Large intestine (tissue), 3 donors: ENCODE measurements around the gene ABLIM2. TPM values are rescaled to one million over a fixed set of nuclear protein-coding genes. Genes with fewer than 3 reads are reported as not detected.

Experiments
- DNase-seq, 2 donors: peaks; one replicate each; pipeline versions ENCODE4 v3.0.0 to v3.0.0-alpha.2; 2013
- H3K27ac ChIP-seq: one replicate; pipeline ENCODE4 v1.5.1; 2013; ENCODE audit warnings: low read length
- H3K27me3 ChIP-seq: 2 replicates; pipeline ENCODE4 v1.6.1; 2013; ENCODE audit warnings: low read length; ENCODE audit not compliant: control insufficient read depth, insufficient read depth
- H3K36me3 ChIP-seq: 2 replicates; pipeline ENCODE4 v1.6.1; 2013; ENCODE audit warnings: low read length; ENCODE audit not compliant: control insufficient read depth, insufficient read depth
- H3K4me1 ChIP-seq: one replicate; pipeline ENCODE4 v1.6.1; 2013; ENCODE audit warnings: low read length; ENCODE audit not compliant: control insufficient read depth, insufficient read depth
- H3K4me3 ChIP-seq: one replicate; pipeline ENCODE4 v1.5.1; 2013; ENCODE audit warnings: low read length
- H3K9me3 ChIP-seq: one replicate; pipeline ENCODE4 v1.6.1; 2013; ENCODE audit warnings: mild to moderate bottlenecking, low read depth, low read length, moderate library complexity; ENCODE audit not compliant: control insufficient read depth
- WGBS: methylation state at CpG from one replicate; pipeline ENCODE4 v1.1.5; 2013; ENCODE audit warnings: low lambda C conversion rate; ENCODE audit not compliant: insufficient coverage; 5-methylcytosine and 5-hydroxymethylcytosine counted together
- polyA plus RNA-seq: library from polyadenylated mRNA; unstranded; fragments of 120-200 nt; gene quantifications from one replicate; pipeline ENCODE4 v1.2.1, GENCODE V29; 2013

Gene ABLIM2
- polyA plus RNA-seq, 1 donor = 5.9 TPM

DNA sequence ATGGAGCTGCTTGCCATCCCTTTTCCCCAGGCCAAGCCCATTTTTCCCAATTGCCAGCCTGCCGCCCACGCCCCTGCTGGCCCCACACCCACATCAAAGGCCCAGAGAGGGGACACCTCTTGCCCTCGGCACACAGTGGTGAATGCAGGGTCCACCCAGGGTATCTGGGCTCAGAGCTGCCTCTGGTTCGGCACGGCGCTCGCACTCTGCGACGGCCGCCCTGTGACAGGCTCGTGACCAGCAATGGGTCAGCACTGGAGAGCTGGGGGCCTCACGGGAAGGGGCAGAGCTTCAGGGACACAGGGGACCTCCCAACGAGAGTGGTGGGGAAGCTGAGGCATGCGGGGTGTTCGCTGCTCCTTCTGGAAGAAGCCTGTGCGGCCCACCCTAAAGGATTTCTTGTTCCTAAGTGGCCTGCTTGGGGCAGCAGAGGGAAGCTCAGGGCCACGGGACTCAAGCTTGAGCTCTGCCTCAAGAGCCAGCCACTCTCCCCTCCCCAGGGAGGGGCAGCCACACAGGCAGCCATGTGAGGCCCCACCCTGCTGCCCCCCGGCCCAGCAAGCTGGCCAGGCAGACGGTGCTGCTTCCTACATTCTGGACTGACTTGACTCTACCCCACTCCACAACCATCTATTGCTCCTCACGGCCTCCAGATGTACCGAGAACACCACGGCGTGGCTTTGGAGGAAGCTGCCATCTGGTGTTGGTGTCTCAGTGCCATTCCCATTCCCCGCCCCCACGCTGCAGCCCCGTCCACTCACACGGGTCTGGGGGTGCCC, 73.7 kb downstream of the ABLIM2 start:
- no peaks in the 10 kb centered on the region for H3K4me1 ChIP-seq
- WGBS = no CpG with 5 or more reads among the region's 27 CpGs

DNA sequence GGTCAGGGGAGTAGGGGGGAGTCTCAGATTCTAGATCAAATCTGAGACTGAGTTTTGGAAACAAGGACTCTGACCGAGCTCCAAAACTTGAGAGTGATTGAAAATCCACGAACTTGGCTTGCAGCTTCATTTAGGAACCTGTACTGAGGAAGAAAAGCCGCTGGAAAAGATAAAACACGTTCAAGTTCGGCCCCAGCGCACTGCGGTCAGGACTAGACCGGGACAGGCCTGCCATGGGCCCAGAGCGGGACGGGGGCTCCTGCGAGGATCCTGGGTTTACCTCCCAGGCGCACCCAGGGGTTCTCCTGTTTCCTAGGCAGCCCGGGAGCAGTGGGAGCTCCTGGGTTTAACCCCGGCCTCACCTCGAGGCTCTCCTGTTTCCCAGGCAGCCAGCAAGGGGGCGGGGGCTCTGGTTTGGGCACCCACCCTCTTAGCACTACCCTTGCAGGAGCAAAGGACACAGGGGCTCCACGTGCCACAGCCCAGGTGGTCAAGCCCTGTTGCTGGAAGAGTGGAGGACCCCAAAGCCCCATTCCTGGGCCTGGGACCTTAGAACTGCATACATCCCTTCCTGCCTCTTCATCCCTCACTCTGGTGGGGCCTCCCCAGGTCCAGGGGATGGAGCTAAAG, 74.5 kb downstream of the ABLIM2 start:
- 90% methylated on average over 2 of the region's 17 CpGs for WGBS
- H3K36me3 ChIP-seq = no peaks in the 10 kb centered on the region
- H3K27ac ChIP-seq = no peak overlapping the region
- no peaks in the 10 kb centered on the region for H3K4me1 ChIP-seq
- H3K27me3 ChIP-seq = no peaks in the 10 kb centered on the region
- H3K9me3 ChIP-seq = no peaks in the 10 kb centered on the region
- DNase-seq = no peak
- no peak overlapping the region for H3K4me3 ChIP-seq

More for the DNA sequence above, 73.7 kb downstream of the ABLIM2 start:
- no peak for DNase-seq
- no peaks in the 10 kb centered on the region for H3K36me3 ChIP-seq
- no peaks in the 10 kb centered on the region for H3K9me3 ChIP-seq
- no peak overlapping the region for H3K4me3 ChIP-seq
- no peak overlapping the region for H3K27ac ChIP-seq
- H3K27me3 ChIP-seq = no peaks in the 10 kb centered on the region

DNA sequence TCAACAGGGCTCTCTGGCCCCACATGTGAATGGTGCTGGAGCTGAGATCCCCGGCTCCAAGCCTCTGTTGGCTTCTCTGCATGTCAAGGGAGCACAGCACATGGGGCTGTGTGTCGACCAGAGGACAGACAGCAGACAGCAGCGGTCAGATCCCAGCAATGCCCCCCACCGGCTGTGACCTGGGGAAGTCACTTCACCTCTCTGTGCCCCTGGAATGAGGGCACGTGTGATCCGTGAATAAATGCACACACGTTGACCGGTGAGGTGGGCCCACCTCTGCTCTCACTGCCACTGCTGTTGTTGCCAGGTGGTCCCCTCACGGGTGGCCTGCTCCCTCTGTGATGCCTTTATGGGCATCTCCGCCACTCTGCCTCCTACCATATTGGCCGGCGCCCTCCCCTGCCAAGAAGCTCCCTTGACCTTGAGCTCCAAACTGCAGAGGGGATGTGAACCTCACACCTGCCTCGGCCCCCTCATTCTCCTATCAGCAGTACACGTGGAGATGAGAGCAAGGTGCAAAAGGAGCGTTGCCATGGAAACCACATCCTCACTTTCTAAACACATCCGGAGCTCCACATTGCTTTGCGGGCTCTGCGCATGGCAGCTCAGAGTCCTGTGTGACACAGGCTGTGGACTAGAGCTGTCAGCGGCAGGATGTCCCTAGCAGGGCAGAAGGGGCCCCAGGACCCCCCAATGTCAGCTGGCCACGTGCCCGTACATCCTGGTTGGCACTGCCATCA, 75.4 kb downstream of the ABLIM2 start:
- no CpG with 5 or more reads among the region's 21 CpGs for WGBS

DNA sequence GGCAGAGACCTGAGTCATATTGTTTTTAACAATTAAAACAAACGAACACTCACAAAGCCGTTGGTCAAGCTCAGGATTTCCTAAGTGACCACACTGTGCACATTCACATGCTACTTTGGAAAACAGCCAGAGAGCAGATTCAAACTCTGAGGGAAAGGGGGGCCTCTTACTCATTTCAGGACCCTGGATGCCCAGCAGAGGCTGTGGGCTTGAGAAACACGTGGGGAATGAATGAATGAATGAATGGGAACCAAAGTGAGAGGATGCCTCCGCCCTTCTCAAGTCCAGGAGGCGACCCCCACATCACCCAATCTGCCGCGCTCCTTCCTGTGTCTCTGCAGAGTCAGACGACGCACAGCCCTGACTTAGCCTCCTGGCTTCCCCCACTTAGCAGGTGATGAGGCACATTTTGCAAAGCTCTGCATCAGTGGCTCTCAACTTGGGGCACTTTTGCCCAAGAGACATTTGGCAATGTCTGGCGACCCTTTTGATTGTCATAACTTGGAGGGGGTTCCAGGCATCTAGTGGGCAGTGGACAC, 76.0 kb downstream of the ABLIM2 start:
- Histone ChIP-seq H3K36me3 (no peaks in the 10 kb centered on the region), H3K4me1 (no peaks in the 10 kb centered on the region), H3K9me3 (no peaks in the 10 kb centered on the region), H3K27ac (no peak overlapping the region), H3K27me3 (peaks cover 2% of the 10 kb centered on the region), H3K4me3 (no peak overlapping the region)
- WGBS = 60% methylated on average over 1 of the region's 10 CpGs
- no peak for DNase-seq

More for the DNA sequence above, 75.4 kb downstream of the ABLIM2 start:
- H3K27me3 ChIP-seq = peaks cover 2% of the 10 kb centered on the region
- H3K9me3 ChIP-seq = no peaks in the 10 kb centered on the region
- no peaks in the 10 kb centered on the region for H3K4me1 ChIP-seq
- H3K27ac ChIP-seq = no peak overlapping the region
- DNase-seq = no peak
- no peaks in the 10 kb centered on the region for H3K36me3 ChIP-seq
- no peak overlapping the region for H3K4me3 ChIP-seq

DNA sequence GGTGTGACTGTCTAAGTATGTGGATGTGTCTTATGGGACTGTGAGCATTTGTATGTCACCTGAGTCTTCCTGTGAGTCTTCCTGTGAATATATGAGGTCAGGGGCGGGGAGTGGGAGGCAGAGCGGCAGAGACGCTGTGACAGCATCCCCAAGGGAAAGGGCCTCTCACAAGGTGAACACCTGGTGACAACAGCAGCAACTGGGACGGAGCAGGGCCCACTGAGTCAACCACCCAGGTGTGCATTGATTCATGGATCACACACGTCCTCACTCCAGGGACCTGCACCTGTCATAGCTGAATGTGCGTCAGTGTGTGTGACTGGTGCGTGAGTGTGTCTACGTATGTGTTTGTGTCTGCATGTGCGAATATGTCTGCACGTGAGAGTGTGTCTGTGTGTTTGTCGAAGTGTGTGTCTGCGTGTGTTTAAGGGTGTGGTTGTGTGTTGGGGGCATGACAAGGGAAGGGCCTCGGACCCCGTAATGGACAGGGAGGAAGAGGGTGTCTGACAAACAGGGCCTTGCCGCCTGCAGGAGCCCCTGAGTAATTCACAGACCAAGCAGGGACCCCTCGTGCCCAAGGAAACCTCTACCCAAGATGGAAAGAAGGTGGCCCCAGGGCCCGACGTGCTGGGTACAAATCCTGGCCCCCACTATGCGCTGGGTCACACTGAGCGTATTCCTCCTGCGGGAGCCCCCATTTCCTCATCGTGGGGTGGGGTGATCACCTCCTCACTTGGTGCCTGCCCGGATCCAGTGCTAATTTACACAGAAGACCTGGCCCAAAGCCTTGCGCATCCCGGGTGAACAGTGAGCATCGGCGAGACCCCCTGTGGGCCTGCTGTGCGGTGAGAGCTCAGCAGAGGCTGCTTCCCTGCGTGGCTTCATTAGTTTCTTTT, 76.7 kb downstream of the ABLIM2 start:
- Histone ChIP-seq H3K27me3 (peaks cover 2% of the 10 kb centered on the region), H3K4me3 (no peak overlapping the region), H3K4me1 (no peaks in the 10 kb centered on the region), H3K9me3 (no peaks in the 10 kb centered on the region), H3K36me3 (no peaks in the 10 kb centered on the region), H3K27ac (no peak overlapping the region)
- no peak for DNase-seq
- no CpG with 5 or more reads among the region's 29 CpGs for WGBS

DNA sequence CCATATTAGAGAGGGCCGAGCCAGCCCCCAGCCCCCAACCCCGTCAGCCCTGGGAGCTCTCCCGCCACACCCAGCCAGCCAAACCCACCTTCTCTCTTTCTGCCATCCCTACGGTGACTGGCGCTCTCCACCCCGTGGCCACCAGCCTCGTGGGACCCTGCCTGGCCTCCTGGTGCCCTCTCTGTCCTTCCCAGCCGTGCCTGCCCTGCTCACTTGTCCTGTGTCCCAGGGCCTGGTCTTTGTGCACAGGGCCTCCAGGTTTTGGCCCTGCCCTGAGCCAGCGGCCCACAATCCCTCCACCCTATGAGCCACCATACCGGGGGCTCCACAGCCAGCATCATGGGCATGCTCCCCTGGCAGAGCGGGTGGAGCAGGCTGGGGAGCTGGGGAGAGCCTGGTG, 77.4 kb downstream of the ABLIM2 start:
- no peaks in the 10 kb centered on the region for H3K4me1 ChIP-seq
- H3K4me3 ChIP-seq = no peak overlapping the region
- H3K27ac ChIP-seq = no peak overlapping the region
- no peaks in the 10 kb centered on the region for H3K36me3 ChIP-seq
- no peak for DNase-seq
- H3K9me3 ChIP-seq = no peaks in the 10 kb centered on the region
- no CpG with 5 or more reads among the region's 11 CpGs for WGBS
- peaks cover 2% of the 10 kb centered on the region for H3K27me3 ChIP-seq

DNA sequence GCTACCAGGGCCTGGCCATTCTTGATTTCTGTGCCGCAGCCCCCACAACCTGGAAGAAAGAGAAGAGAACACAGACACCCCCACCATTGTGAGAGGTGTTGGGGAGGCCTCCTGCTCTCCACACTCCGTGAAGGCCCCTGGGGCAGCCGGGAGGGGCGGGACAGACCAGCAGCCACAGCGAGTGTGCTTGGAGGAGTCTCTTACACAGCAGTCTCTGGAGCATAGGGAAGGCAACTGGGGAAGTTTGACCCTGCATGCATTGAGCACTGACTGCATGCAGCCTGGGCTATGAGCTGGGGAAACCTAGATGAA, 77.9 kb downstream of the ABLIM2 start:
- Histone ChIP-seq H3K9me3 (no peaks in the 10 kb centered on the region), H3K4me3 (no peak overlapping the region), H3K4me1 (no peaks in the 10 kb centered on the region), H3K36me3 (no peaks in the 10 kb centered on the region), H3K27ac (no peak overlapping the region), H3K27me3 (peaks cover 2% of the 10 kb centered on the region)
- no peak for DNase-seq
- WGBS = no CpG with 5 or more reads among the region's 5 CpGs

DNA sequence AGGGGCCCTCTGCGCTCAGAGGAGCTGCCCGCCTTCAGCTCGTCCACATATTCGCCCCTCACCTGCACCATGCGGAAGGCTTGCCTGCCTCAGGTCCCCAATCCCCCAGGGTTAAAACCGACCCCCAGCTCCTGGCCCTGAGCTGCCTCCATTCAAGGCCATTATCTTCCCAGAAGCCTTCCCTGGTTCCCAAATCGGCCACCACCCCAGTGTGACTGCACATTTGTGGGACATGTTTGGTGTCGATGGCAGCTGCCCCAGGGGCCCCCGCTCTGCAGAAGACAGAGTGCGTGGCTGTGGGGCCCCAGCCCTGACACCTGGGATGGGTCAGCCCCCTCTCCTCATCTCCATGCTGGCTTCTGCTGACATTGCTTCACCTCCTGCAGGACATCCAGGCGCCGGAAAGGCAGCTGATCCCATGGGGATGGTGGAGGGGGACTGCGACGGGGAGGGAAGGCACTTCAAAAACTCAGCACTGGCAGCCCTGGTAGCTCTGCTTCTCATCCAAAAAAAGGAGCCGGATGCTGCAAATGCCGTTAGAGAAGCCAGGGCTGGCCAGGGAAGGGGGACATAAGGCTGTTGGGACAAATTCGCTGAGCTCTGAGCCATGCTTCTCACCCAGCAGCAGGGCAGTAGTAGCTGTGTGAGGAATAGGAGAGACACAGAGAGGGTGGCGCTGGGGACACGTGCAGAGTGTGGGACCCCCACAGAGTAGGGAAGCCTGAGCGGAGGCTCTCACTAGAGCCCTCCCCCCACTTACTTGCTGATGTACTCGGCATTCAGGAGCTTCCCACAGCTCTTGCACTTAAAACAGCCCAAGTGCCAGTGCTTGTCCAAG, 78.5 kb downstream of the ABLIM2 start:
- no CpG with 5 or more reads among the region's 21 CpGs for WGBS
- Histone ChIP-seq H3K27ac (no peak overlapping the region), H3K36me3 (no peaks in the 10 kb centered on the region), H3K4me1 (no peaks in the 10 kb centered on the region), H3K4me3 (no peak overlapping the region), H3K9me3 (no peaks in the 10 kb centered on the region), H3K27me3 (peaks cover 2% of the 10 kb centered on the region)
- no peak for DNase-seq

DNA sequence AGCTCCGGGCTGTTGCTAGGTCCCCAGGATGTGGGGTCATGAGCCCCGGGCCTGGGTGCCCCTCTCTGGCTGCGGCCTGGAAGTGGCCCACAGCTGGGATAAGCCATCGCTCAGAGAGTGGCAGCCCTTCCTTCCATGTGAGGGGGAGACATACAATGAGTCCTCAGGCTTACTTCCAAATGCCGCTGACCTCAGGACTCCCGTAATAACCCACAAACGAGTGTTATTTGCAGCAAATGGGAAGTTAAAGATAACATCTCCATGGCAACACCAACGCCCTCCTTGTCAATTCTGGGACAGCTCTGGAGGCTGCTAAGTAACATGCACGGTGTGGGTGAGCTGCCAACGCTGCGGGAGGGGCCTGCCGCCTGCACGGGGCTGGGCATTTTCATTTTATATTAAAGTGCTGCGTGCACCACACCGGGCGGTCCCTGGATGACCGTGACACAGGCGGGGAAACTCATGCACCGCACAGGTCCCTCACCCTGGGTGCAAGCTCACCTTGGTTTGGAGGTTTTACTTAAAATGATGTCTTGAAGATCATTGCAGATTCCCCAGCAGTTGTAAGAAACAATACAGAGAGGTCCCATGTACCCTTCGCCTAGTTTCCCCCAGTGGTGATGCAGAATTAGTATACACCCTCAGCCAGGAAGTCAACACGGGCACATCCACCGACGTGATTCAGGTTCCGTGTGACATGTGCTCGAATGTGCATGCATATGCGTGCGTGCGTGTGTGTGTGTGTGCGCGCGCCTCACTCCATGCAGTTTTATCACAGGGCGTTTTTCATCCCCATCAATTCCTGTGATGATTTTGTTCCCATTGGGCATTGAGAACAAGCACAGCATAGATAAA, 79.4 kb downstream of the ABLIM2 start:
- H3K27ac ChIP-seq = no peak overlapping the region
- H3K4me1 ChIP-seq = no peaks in the 10 kb centered on the region
- no peaks in the 10 kb centered on the region for H3K9me3 ChIP-seq
- peak in 1 of 2 donors; percentile 41 for DNase-seq
- no peaks in the 10 kb centered on the region for H3K36me3 ChIP-seq
- H3K4me3 ChIP-seq = no peak overlapping the region
- peaks cover 2% of the 10 kb centered on the region for H3K27me3 ChIP-seq
- no CpG with 5 or more reads among the region's 32 CpGs for WGBS
